ENCODE data around the gene SPAG16.

DNA sequence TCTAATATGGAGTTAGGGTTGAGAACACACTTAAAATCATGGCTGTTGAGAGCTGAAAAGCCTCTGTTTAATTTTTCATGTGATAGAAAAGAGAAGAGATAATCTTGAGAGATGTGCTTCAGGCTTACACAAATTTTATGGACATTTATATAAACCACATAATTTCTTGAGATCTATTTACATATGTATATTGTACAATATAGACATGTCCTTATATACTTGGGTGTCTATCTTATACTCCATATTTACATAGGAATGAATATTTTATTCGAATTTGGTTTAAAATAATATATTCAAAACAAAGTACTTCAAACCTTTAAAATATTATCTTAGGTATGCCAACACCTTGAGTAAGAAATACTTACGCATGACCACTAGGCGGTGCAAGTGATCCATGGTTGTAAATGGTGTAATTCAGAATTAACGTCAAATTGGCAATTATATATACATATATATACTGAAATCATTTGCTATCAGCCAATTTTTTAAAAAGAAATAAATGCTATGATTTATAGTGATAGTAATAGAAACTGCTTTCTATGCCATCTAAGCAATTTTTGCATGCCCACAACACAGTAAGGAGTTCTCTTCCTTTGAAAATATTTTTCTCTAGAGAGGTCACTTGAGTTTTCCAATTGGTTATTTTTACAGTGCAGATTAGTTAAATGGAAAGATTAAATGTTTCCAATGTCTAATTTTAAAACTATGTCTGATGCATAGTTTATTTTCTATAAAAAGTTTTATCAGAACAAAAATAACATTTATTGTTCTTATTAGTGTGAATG, 37.6 kb upstream of the SPAG16 start:
- TF ChIP-seq POLR2AphosphoS5 (IDR thresholded peaks at IDR 0.05; ENCODE audit: borderline replicate concordance, low read depth, low read length) (no peak), EZH2 (IDR thresholded peaks at IDR 0.05) (no peak)
